IPS-15b (cell line): ENCODE measurements around the gene FLAD1.

Experiments used
- H3K27me3 ChIP-seq: one replicate; pipeline ENCODE4 v1.6.1; 2013; ENCODE audit warnings: low read length; ENCODE audit not compliant: control insufficient read depth, insufficient read depth
- H3K36me3 ChIP-seq: one replicate; pipeline ENCODE4 v1.6.1; 2013; ENCODE audit warnings: low read length; ENCODE audit not compliant: control insufficient read depth, insufficient read depth
- H3K4me1 ChIP-seq: one replicate; pipeline ENCODE4 v1.6.1; 2013; ENCODE audit warnings: mild to moderate bottlenecking, low read length; ENCODE audit not compliant: control insufficient read depth, insufficient read depth
- H3K4me3 ChIP-seq: one replicate; pipeline ENCODE4 v1.5.1; 2013; ENCODE audit warnings: low read depth, low read length
- H3K9ac ChIP-seq: one replicate; pipeline ENCODE4 v1.6.1; 2013; ENCODE audit warnings: low read depth, mild to moderate bottlenecking, low read length
- H3K9me3 ChIP-seq: one replicate; pipeline ENCODE4 v1.6.1; 2013; ENCODE audit warnings: mild to moderate bottlenecking, low read length; ENCODE audit not compliant: control insufficient read depth, insufficient read depth

The FLAD1 gene

GRCh38 chr1:155034318-155035208, 51.4 kb downstream of the FLAD1 start:
- Histone ChIP-seq H3K9me3 (no peaks in the 10 kb centered on the region), H3K27me3 (peaks cover 2% of the 10 kb centered on the region), H3K36me3 (no peaks in the 10 kb centered on the region), H3K4me3 (no peak overlapping the region), H3K9ac (no peak overlapping the region), H3K4me1 (no peaks in the 10 kb centered on the region)

- Histone ChIP-seq H3K9me3 (no peaks in the 10 kb centered on the region), H3K4me1 (no peaks in the 10 kb centered on the region), H3K27me3 (peaks cover 2% of the 10 kb centered on the region), H3K4me3 (no peak overlapping the region), H3K36me3 (no peaks in the 10 kb centered on the region), H3K9ac (no peak overlapping the region)
These were observed 52.8 kb downstream of the FLAD1 start for GRCh38 chr1:155035936-155036335.

- Histone ChIP-seq H3K4me1 (no peaks in the 10 kb centered on the region), H3K9ac (no peak overlapping the region), H3K27me3 (peaks cover 2% of the 10 kb centered on the region), H3K9me3 (no peaks in the 10 kb centered on the region), H3K4me3 (no peak overlapping the region), H3K36me3 (no peaks in the 10 kb centered on the region)
These were observed 53.9 kb downstream of the FLAD1 start for GRCh38 chr1:155037043-155037442.

GRCh38 chr1:155037851-155038441, 54.8 kb downstream of the FLAD1 start:
- Histone ChIP-seq H3K27me3 (peaks cover 2% of the 10 kb centered on the region), H3K36me3 (no peaks in the 10 kb centered on the region), H3K9ac (no peak overlapping the region), H3K9me3 (no peaks in the 10 kb centered on the region), H3K4me3 (no peak overlapping the region), H3K4me1 (no peaks in the 10 kb centered on the region)

- H3K36me3 ChIP-seq: no peaks in the 10 kb centered on the region
- H3K4me1 ChIP-seq: no peaks in the 10 kb centered on the region
- H3K4me3 ChIP-seq: no peak overlapping the region
- H3K9me3 ChIP-seq: no peaks in the 10 kb centered on the region
- no peak overlapping the region for H3K9ac ChIP-seq
- H3K27me3 ChIP-seq: peaks cover 4% of the 10 kb centered on the region
These were observed 55.6 kb downstream of the FLAD1 start for GRCh38 chr1:155038602-155039307.

GRCh38 chr1:155039308-155039669, 56.1 kb downstream of the FLAD1 start:
- Histone ChIP-seq H3K4me3 (no peak overlapping the region), H3K9ac (no peak overlapping the region), H3K27me3 (peaks cover 4% of the 10 kb centered on the region), H3K36me3 (no peaks in the 10 kb centered on the region), H3K9me3 (no peaks in the 10 kb centered on the region), H3K4me1 (no peaks in the 10 kb centered on the region)

- Histone ChIP-seq H3K36me3 (no peaks in the 10 kb centered on the region), H3K27me3 (peaks cover 4% of the 10 kb centered on the region), H3K4me3 (no peak overlapping the region), H3K9me3 (no peaks in the 10 kb centered on the region), H3K4me1 (no peaks in the 10 kb centered on the region), H3K9ac (no peak overlapping the region)
These were observed 57.4 kb downstream of the FLAD1 start for GRCh38 chr1:155040358-155041093.
